PFSK-1 (cell line): ENCODE measurements around the gene LIMS1.

ENCODE experiments used
- FOXP2 ChIP-seq: optimal IDR thresholded peaks from 2 replicates; pipeline ENCODE3; 2011; ENCODE audit warnings: borderline replicate concordance, control low read depth, inconsistent platforms; ENCODE audit not compliant: insufficient read depth; ENCODE audit errors: extremely low read length, extremely low read depth
- POLR2AphosphoS5 ChIP-seq: IDR thresholded peaks from 2 replicates; pipeline ENCODE4 v1.6.1; 2012; ENCODE audit warnings: low read depth, mild to moderate bottlenecking, control low read depth, low read length, moderate library complexity
- TF ChIP-seq, protein P1 (sequence below), 2 experiments: IDR thresholded peaks; 2 replicates each; pipeline versions ENCODE4 v1.6.1 to v1.8.0; 2011 to 2012; ENCODE audit warnings: low read depth in 2 of 2, low read length in 2 of 2, control low read depth in 1 of 2, inconsistent platforms in 1 of 2, mild to moderate bottlenecking in 1 of 2, moderate library complexity in 1 of 2; ENCODE audit not compliant: insufficient read depth in 1 of 2

DNA sequence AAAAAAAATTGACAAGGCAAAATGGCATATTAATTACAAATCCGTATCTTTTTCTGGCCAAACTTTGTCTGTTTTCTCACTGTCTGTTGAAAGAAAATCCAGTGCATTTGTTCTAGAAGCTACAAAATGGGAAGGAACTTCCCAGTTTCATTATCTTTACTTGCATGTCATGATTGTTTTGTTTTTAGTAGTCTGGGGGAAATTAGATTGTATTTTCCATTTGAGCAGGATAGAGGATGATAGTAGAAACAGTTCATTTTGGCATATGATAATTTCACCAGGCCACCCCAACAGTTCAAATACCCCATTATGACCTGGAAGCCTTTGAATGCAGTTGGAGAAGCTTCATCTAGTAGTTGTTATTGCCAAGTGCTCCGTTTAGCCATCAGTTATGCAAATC, 107.5 kb downstream of the LIMS1 start:
- TF ChIP-seq FOXP2 (no peak), POLR2AphosphoS5 (no peak)
- TF ChIP-seq, protein P1, sequence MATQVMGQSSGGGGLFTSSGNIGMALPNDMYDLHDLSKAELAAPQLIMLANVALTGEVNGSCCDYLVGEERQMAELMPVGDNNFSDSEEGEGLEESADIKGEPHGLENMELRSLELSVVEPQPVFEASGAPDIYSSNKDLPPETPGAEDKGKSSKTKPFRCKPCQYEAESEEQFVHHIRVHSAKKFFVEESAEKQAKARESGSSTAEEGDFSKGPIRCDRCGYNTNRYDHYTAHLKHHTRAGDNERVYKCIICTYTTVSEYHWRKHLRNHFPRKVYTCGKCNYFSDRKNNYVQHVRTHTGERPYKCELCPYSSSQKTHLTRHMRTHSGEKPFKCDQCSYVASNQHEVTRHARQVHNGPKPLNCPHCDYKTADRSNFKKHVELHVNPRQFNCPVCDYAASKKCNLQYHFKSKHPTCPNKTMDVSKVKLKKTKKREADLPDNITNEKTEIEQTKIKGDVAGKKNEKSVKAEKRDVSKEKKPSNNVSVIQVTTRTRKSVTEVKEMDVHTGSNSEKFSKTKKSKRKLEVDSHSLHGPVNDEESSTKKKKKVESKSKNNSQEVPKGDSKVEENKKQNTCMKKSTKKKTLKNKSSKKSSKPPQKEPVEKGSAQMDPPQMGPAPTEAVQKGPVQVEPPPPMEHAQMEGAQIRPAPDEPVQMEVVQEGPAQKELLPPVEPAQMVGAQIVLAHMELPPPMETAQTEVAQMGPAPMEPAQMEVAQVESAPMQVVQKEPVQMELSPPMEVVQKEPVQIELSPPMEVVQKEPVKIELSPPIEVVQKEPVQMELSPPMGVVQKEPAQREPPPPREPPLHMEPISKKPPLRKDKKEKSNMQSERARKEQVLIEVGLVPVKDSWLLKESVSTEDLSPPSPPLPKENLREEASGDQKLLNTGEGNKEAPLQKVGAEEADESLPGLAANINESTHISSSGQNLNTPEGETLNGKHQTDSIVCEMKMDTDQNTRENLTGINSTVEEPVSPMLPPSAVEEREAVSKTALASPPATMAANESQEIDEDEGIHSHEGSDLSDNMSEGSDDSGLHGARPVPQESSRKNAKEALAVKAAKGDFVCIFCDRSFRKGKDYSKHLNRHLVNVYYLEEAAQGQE (IDR thresholded peaks at IDR 0.05; ENCODE audit: insufficient read depth in 1 of 2, low read depth in 2 of 2, low read length in 2 of 2), result no peak
